NCI-H128 (cell line): Measurements from ENCODE around the gene SARDH.

ENCODE experiments used
- DNase-seq: peaks from one replicate; lab custom pipeline; 2025; ENCODE audit not compliant: unreplicated experiment; lab: John Stamatoyannopoulos, UW

Gene SARDH, protein sequence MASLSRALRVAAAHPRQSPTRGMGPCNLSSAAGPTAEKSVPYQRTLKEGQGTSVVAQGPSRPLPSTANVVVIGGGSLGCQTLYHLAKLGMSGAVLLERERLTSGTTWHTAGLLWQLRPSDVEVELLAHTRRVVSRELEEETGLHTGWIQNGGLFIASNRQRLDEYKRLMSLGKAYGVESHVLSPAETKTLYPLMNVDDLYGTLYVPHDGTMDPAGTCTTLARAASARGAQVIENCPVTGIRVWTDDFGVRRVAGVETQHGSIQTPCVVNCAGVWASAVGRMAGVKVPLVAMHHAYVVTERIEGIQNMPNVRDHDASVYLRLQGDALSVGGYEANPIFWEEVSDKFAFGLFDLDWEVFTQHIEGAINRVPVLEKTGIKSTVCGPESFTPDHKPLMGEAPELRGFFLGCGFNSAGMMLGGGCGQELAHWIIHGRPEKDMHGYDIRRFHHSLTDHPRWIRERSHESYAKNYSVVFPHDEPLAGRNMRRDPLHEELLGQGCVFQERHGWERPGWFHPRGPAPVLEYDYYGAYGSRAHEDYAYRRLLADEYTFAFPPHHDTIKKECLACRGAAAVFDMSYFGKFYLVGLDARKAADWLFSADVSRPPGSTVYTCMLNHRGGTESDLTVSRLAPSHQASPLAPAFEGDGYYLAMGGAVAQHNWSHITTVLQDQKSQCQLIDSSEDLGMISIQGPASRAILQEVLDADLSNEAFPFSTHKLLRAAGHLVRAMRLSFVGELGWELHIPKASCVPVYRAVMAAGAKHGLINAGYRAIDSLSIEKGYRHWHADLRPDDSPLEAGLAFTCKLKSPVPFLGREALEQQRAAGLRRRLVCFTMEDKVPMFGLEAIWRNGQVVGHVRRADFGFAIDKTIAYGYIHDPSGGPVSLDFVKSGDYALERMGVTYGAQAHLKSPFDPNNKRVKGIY

DNA sequence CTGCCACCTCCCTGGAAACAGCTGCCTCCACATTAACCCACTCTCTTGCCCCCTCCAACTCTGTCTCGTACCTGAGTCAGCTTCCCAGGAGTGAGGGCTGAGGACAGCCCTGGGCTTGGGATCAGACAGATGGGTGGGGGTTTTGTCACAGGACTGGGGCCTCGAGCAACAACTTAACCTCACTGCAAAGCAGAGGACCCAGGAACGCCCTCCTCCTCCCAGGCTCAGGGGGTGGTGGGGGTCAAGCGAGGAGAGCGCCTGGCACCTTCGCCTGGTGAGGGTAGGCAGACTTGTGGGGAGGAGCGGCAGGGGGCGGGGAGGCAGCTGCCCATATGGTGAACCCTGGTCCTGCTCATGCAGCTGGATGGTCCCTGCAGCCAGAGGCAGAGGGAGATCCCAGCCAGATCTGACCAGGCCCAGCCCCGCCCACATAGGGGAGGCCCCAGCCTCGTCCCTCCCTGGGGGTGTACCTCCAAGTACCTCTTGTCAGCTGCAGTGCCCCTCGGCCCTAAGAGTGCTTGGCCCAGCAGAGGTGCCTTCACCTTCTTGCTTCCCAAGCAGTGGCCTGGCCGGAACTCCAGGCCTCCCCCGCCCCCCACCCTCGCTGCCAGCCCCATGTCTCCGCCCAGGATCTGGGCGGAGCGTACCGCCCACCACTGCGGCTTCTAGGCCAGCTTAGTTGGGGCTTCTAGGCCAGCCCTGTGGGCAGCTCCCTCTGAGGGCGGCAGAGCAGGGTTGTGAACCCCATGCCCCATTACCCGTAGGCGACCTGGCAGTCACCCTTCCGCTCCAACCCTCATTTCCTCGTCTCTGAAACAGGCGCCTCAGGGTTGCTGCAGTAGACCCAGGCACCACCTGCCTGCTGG is at the start of gene SARDH:
SARDH (minus strand) TSS at position 579 of the 866 bp plus-strand sequence. CDS start 4,179 bp downstream, outside the sequence.
- peak; percentile 10 for DNase-seq

DNA sequence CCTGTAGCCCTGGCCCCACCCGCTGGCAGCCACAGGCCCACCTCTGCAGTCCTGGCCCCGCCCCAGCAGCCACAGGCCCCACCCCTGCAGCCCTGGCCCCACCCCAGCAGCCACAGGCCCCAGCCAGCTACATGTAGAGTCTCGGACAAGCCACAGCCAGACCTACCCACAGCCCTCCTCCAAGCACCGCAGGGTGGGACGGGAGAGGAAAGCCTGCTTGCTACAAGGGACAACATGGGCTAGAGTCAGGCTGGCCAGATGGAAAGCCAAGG is 49.5 kb upstream of the SARDH start:
- DNase-seq = no peak

DNA sequence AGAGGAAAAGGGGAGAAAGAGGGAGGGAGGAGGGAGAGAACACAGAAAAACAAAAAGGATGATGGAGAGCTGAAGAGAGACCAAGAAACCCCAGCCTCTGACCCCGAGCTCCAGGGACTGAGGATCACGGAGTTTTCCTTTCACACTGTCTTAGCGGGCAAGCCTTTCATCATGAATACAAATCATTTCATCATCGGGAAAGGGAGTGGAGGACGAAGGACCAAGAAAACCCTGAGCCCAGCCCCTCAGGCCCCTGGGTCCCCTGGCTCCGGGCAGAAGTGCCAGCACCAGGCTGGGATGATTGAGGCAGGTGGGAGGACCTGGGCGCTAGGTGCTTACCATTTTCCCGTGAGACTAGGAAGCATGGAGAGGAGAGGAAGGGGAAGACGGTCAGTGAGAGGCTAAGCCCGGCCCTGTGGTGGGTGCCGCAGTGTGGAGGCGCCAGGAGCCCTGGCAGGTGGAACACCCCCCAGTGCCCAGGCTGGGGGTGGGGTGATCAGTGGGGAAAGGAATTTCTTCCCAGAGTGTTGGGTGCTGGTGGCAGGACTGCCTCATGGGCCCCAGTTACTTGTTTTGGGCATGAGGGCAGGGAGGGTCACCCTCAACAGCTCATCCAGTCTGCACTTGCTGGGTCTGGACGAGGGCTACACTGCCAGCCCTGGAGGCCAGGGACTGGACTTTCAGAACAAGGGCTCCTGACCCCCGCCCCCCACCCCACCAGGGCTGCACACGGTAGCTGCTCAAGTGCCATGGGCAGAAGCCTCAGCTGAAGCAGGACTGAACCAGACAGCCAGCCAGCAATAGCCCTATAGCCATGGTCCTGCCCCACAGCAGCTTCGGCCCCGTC is 49.0 kb upstream of the SARDH start:
- no peak for DNase-seq

DNA sequence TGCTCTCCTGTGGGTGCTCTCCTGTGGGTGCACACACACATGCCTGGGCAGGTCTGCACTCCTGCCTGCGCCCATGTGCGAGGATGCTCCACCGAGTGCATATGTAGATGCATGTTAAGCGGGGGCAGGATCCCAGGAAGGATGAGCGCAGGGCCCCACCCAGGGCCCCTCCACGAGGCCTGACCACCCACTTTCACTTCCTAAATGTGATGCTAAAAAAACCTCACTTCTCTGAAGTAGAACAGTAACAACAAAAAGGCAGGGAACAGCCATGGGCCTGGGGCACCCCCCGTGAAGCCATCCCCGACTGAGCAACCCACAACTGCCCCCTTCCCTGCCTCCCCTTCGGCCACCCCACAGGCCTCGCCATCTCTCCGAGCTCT is 48.2 kb upstream of the SARDH start:
- DNase-seq = no peak

DNA sequence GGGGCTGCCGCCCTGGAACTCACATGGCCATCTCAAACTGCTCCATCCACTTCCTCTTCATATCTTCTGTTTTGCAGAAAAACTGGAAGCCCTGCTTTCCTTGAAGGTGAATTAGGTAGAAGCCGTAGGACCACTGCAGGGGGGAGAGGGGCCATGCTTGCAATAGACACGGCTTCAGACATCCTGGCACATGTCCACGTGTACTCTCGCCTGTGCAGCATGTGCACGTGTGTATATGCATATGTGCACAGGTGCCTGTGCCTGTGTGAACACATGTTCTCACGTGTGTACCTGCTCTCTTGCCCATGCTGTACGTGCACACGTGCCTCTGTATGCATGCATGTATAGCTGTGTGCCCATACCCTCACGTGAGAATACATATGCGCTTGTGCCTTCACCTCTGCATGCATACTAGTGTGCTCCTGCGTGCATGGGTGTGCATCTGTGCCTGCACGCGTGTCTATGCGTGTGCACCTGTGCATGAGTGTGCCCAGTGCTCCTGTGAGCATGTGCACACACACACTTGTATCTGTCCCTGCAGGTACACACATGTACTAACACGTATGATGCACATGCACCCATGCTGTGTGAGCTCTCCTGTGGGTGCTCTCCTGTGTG is 47.7 kb upstream of the SARDH start:
- DNase-seq = no peak

DNA sequence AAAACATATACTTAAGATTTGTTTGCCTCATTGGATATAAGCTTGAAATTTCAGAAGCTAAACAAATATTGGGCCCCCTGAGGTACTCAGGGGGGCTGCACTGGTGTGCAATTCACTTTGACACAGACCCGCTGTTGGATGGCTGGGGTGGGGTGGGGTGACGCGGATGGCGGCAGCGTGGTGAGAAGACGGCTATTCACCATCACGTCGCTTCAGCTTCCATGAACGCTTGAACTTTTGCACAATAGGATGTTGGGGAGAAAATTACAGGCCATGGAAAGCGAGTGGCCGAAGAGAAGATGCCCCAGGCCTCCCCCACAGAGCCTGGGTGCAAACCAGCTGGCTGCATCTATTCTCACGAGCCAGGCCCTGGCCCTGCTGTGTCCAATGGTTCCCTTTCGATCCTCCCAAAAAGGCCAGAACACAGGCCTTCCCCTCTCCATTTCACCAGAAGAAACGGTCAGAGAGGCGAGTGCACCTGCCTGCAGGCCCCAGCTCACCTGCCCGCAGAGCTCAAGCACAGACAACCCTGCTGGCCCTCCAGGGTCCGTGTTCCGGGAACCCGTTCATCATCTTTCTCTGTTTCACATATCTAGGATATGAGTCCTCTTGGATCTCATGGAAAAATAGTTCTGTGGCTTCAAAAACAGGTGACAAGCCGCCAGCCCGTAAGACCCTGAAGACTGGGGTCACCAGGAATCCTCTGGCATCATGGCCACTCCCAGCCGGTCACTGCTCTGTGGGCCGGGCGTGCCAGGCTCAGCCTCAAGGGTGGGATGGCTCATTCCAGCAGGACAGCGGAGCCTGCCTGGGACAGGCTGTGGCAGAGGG is 46.8 kb upstream of the SARDH start:
- no peak for DNase-seq

DNA sequence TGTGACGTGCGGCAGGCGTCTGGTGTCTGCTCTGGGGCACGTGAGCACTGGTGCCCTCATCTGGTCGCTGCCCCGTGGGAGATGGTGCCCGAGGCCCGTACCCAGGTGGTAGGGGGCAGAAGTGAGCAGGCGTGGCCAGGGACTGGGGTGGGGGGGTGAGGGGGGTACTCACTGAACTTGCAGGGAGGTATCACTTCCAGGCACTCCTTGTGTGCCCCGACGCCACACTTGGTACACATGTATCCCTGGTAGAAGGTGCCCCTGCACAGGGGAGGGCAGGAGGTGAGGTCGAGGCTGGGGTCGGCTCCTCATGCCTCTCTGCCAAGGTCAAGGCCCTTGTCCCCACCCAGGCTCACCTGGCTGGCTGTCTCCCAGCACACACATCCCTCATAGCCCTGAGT is 45.2 kb upstream of the SARDH start:
- DNase-seq = no peak

DNA sequence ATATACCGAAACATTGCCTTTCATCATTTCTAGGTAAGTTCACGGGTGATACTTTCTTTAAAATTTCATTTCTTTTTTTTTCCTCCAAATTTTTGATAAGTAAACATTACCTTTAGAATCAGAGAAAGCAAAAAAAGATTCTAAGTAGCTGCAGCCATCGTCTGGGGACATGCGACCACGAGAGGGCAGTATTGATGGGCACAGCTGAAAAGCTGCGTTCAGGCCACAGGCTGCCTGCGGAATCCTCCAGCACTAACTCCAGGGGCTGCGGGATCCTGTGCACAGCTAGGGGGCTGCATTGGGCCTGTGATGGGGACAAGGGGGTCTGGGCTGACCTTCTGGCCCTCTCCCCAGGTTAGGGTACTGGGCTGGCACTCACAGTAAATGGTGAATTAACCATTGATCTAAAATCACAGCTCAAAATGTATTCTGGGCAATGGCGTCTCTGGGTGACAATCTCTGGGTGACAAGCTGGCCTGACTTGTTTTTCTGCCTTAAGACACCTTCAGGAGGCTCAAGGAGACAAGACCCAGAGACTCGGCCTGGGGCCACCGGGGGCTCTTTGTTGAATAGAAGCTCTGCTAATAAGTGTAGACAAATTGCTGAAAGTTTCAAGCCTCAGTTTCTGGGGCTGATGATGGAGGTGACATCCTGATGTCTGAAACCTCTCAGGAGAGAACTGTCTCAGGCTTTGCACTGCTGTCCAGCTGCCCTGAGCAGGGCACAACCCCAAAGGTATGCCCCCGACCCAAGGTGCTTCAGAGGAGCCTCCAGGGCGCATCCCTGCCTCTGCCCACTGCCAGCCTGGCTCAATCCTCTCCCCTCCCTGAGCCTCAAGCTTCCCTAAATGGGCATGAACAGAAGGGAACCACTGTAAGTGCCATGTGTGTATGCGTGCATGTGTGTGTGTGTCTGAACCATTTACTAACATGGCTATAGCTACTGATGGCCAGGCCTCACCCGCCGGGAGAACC is 44.3 kb upstream of the SARDH start:
- DNase-seq = peak; percentile 32

DNA sequence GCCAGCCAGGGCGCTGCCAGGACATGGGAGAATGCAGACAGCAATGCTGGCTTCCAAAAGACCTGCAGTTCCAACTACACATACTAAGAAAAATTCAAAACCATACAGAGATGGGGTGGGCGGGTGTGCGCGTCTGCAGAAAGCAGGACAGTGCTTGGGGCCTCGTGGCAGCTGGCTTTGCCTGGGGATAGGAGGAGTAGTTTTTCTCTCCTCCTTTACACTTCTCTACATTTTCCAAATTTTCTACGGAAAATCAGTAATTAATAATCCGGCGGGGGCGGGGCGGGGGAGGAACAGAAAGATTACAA is 43.6 kb upstream of the SARDH start:
- DNase-seq = no peak

DNA sequence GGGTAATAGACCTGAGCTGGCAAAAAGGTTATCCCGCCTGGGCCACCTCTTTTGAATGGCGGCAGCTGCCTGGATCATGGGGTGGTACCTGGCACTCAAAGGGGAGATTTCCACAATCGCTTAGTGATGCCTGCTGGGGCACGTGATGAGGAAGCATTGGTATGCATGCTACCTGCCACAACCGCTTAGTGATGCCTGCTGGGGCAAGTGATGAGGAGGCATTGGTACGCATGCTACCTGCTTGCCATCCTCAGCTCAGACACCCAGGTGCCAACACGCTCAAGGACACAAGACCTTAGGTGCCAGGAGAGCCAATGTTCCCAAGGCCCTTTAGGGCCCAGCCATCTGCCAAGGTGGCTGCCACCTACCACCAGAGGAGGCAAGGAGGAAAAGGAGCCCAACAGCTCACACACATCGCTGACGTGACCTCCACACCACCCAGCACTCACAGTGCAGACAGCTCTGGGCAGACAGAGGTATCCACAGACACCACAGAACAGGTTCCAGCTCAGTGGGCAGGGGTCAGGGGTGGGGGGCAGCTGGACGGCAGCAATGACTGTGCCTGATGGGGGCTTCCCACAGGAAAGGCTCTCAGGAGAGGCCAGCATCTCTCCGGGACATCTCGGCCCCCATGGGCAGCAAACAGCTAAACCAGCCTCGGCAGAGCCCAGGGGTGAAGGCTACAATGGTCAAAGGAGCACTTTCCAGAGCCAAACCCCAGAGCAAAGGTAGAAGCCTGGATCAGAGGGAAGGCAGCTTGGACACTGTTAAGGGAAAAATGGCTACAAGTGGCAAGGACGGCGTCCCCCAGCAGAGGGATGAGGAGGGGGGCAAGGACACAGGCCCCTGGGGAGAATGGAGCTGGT is 43.0 kb upstream of the SARDH start:
- DNase-seq = no peak

DNA sequence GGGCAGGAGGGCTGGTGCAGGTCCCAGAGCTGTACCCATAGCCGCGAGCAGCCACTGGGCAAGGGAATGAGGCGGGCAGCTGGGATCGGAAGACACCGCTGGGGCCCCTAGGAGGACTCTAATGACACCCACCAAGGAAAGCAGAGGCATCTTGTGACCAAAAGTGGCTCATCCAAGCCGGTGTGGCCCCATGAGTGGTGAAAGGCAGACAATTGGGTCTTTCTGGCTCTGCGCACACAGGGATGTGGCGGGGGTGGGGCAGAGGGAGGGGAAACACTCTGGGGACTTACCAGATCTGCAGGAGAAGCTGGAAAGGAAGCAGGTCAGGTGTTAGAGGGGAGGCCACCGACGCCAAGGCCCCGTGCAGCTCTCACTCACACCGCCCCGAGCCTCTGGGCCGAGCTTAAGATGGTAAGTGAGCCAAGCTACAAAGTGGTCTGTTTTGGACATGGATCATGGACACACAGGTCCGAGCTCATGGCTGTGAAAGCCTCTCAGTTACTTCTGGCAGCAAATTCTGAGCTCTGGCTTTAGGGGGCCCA is 42.3 kb upstream of the SARDH start:
- no peak for DNase-seq

DNA sequence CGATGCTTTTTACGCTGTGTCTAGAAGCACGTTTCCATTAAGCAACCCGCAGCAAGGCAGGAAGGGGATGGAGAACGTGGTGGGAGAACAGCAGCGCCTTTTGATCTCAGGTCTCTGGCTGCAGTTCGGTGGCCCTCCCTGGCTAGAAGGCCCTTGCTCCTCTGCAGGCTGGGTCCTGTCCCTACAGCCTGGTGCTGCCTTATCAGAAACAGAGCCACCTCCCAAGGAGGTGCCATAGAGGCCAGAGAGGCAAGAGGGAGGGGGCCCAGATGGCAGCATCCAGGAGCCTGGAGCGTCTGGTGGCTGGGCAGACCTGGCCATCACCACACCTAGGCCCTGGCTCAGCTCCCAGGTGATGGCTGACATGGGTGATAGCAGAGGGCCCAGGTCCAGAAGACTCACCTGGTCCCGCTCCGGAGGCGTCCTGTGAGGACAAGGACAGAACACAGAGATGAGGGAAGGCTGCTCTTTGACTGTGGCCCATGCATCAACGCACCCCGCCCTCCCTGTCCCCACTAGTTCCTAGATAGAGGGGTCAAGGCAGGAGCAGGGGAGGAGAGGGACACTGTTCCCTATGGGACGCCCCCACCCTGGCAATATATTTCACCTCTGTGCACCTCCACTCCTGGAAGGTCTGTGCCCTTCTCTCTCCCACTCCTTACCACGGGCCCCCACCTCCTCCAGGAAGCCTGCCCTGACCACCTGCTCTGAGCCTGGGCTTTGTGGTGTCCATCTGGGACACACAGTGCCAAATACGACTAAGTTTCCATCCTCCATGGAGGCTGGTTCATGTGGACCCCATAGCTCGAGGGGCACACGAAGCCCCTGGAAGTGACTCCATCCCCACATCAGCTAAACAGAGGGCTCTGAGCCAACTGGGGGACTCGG is 41.6 kb upstream of the SARDH start:
- no peak for DNase-seq

DNA sequence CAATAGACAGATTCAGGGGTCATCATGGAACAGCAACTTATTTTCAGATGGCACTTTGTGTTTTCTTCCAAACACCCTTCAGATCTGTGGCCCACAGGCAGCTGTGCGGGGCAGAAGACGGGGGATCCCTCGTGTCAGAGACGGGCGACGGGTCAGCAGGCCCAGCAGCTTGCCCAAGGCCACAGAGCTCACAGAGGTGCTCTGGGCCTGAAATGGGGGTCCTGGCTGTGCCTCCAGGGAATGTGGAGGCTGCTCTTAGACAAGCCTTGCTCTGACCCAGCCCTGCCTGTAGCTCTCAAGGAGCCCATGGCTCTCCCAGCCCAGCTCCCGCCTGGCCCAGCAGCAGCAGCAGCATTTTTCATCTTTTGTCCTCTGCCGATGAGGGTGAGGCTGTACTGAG is 40.9 kb upstream of the SARDH start:
- no peak for DNase-seq

DNA sequence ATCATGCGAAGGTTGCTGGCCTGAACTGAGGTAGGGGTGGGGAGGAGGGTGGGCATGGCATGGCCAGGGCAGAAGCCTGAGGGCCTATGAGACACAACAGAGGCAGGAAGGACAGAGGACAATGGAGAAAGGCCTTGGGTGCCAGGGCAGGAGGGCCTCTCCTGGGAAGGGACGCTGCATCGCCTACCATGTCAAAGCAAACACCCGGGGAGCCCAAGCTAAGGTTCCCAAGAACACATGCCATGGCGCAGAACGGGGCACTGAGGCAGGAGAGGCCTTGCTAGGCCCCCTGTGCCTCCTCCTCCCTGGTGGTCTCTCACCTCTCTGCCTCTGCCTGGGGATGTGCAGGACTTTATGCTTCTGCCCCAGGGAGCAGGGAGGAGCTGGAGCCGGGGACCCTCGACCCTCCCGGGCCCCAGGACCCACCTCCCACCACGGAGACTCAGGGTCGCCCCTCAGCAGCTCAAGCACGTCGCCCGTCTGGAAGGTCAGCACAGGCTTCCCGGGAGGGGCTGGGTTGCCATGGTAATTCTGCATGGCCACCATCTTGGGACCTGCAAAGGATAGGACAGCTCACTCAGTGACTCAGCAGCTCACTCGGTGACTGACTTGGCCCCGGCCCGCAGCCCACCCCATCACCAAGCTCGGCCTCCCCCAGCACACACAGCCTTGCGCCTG is 40.3 kb upstream of the SARDH start:
- DNase-seq = no peak

DNA sequence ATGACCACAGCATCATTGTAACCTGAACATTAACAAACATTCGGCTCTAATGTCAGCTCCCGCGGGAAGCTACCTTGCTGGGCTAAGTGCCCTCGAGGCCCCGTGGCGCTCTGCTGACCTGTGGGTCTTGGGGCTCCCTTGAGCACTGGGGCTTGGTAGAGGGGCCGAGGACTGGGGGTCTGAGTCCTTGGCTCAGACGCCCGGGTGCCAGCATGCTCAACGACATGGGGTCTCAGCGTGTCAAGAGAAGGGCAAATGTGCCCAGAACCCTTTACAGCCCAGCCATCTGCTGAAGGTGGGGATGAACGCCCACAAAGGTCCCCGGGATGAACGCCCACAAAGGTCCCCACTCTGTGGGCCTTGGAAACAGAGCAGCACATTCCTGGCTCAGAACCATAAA is 39.7 kb upstream of the SARDH start:
- DNase-seq = no peak
